Natural killer cell (primary cell): Measurements from ENCODE around the gene FMNL3. TPM values are rescaled to one million over a fixed set of nuclear protein-coding genes. Genes with fewer than 3 reads are reported as not detected.
A peak's percentile ranks its signal among the peaks of the same experiment; 100 is the strongest.

ENCODE experiments used
- ATAC-seq, 3 donors: fragments of 150-1000 bp in 2 of 3; fragments of 200-7000 bp in 1 of 3; cut with Tn5 transposase; 1 replicate in 1 of 3; 2 replicates in 2 of 3; pipeline ENCODE4 v1.10.0; 2021; ENCODE audit warnings: mild to moderate bottlenecking in 2 of 3, moderate library complexity in 2 of 3
- DNase-seq, 2 donors: peaks; one replicate each; pipeline versions ENCODE4 v3.0.0 to v3.0.0-alpha.2; 2013 to 2021; ENCODE audit warnings: mixed read lengths in 1 of 2
- H3K27ac ChIP-seq: one replicate; pipeline ENCODE4 v1.5.1; 2013; ENCODE audit warnings: mild to moderate bottlenecking, low read length
- H3K27me3 ChIP-seq: one replicate; pipeline ENCODE4 v1.6.1; 2013; ENCODE audit warnings: low read length; ENCODE audit not compliant: control insufficient read depth, insufficient read depth
- H3K36me3 ChIP-seq: one replicate; pipeline ENCODE4 v1.6.1; 2013; ENCODE audit warnings: low read length; ENCODE audit not compliant: control insufficient read depth, insufficient read depth
- H3K4me1 ChIP-seq: one replicate; pipeline ENCODE4 v1.6.1; 2013; ENCODE audit warnings: low read length; ENCODE audit not compliant: control insufficient read depth, insufficient read depth
- H3K4me3 ChIP-seq: one replicate; pipeline ENCODE4 v1.5.1; 2013; ENCODE audit warnings: low read length
- H3K9me3 ChIP-seq: one replicate; pipeline ENCODE4 v1.6.1; 2013; ENCODE audit warnings: low read length; ENCODE audit not compliant: control insufficient read depth, insufficient read depth
- H3K27ac Mint-ChIP-seq, 2 donors: one replicate each; pipeline ENCODE4 v1.8.0; 2022; ENCODE audit warnings: mild to moderate bottlenecking in 2 of 2, mixed read lengths in 2 of 2, moderate library complexity in 1 of 2
- H3K27me3 Mint-ChIP-seq, 2 donors: one replicate each; pipeline ENCODE4 v1.8.0; 2022; ENCODE audit warnings: low read depth in 2 of 2, mixed read lengths in 2 of 2
- H3K36me3 Mint-ChIP-seq: one replicate; pipeline ENCODE4 v1.8.0; 2022; ENCODE audit warnings: mixed read lengths
- H3K4me1 Mint-ChIP-seq, 2 donors: one replicate each; pipeline ENCODE4 v1.8.0; 2022; ENCODE audit warnings: mixed read lengths in 2 of 2
- H3K4me3 Mint-ChIP-seq: one replicate; pipeline ENCODE4 v1.8.0; 2022; ENCODE audit warnings: mild to moderate bottlenecking, moderate library complexity, mixed read lengths
- H3K9me3 Mint-ChIP-seq, 2 donors: one replicate each; pipeline ENCODE4 v1.8.0; 2022; ENCODE audit warnings: mixed read lengths in 2 of 2
- CTCF ChIP-seq: fragments of 200-600 bp; IDR thresholded peaks from one replicate; pipeline ENCODE4 v1.8.0; 2022; ENCODE audit warnings: antibody characterized with exemption
- WGBS: methylation state at CpG from one replicate; pipeline ENCODE4 v1.1.7; 2013; ENCODE audit warnings: missing lambda C conversion rate; ENCODE audit not compliant: insufficient coverage; 5-methylcytosine and 5-hydroxymethylcytosine counted together
- intact Hi-C: fragments of 100-400 bp; cut with micrococcal nuclease; formaldehyde crosslinking; loops from one replicate; pipeline ENCODE4 v1.14.2; 2022
- total RNA-seq, 4 donors: library from RNA; stranded (reverse); fragments of 120-200 nt in 1 of 4; gene quantifications; one replicate each; pipeline versions ENCODE4 v1.2.3 to v1.2.4, GENCODE V29; 2013 to 2022

Gene FMNL3
- total RNA-seq, 3 donors from 2014 or later (not counting 1 experiment from before 2014, with no cell fraction given): 54.2 to 82.6 (median 58.7) TPM

- H3K4me1 ChIP-seq: peaks cover 13% of the 10 kb centered on the region
- H3K9me3 ChIP-seq: no peaks in the 10 kb centered on the region
- Mint-ChIP-seq H3K36me3 (no peaks in the 10 kb centered on the region), H3K27ac (peak overlapping the region; percentile 67 to 89), H3K4me3 (no peak overlapping the region), H3K4me1 (peaks cover 28 to 50% of the 10 kb centered on the region in 2 donors), H3K27me3 (no peaks in the 10 kb centered on the region), H3K9me3 (no peaks in the 10 kb centered on the region)
- peaks cover 54% of the 10 kb centered on the region for H3K36me3 ChIP-seq
- WGBS: 89% methylated on average over 5 of the region's 6 CpGs
- intact Hi-C loops: loop anchor here (2.0 kb wide), 1 partner anchor 25 kb away; no protein-coding TSS in a partner anchor
- DNase-seq (no peak), ATAC-seq (no peak)
- H3K4me3 ChIP-seq: no peak overlapping the region
- H3K27ac ChIP-seq: peak overlapping the region; percentile 41
- no peak for TF ChIP-seq CTCF
- no peaks in the 10 kb centered on the region for H3K27me3 ChIP-seq
Observed at GRCh38 chr12:49645146-49646039, 61.8 kb downstream of the FMNL3 start.

GRCh38 chr12:49644620-49644994 lies 62.6 kb downstream of the FMNL3 start:
- peak overlapping the region; percentile 67 to 89 for H3K27ac Mint-ChIP-seq
- peaks cover 22 to 50% of the 10 kb centered on the region in 2 donors for H3K4me1 Mint-ChIP-seq
- H3K4me3 Mint-ChIP-seq: no peak overlapping the region
- TF ChIP-seq CTCF: peak; percentile 97
- H3K36me3 ChIP-seq: peaks cover 47% of the 10 kb centered on the region
- H3K27ac ChIP-seq: peak overlapping the region; percentile 41
- peak; percentile 88 to 100 (median 96) for ATAC-seq
- H3K36me3 Mint-ChIP-seq: no peaks in the 10 kb centered on the region
- peak; percentile 80 to 93 for DNase-seq
- 0% methylated on average over 1 of the region's 2 CpGs for WGBS
- no peaks in the 10 kb centered on the region for H3K9me3 ChIP-seq
- H3K27me3 ChIP-seq: no peaks in the 10 kb centered on the region
- H3K27me3 Mint-ChIP-seq: no peaks in the 10 kb centered on the region
- no peaks in the 10 kb centered on the region for H3K9me3 Mint-ChIP-seq
- H3K4me1 ChIP-seq: peaks cover 13% of the 10 kb centered on the region
- intact Hi-C loops: loop anchor here (1.0 to 2.0 kb wide), 2 partner anchors 26 to 63 kb away; partner anchors contain the start of gene FMNL3
- no peak overlapping the region for H3K4me3 ChIP-seq

- Histone ChIP-seq H3K27ac (no peak overlapping the region), H3K4me1 (peaks cover 13% of the 10 kb centered on the region), H3K36me3 (peaks cover 42% of the 10 kb centered on the region), H3K4me3 (no peak overlapping the region), H3K9me3 (no peaks in the 10 kb centered on the region), H3K27me3 (no peaks in the 10 kb centered on the region)
- no peak overlapping the region for H3K4me3 Mint-ChIP-seq
- peak overlapping the region; percentile 67 to 89 for H3K27ac Mint-ChIP-seq
- ATAC-seq (peak in 2 of 3 donors; percentile 13 to 22), DNase-seq (no peak)
- H3K27me3 Mint-ChIP-seq: no peaks in the 10 kb centered on the region
- H3K36me3 Mint-ChIP-seq: no peaks in the 10 kb centered on the region
- TF ChIP-seq CTCF: no peak
- H3K4me1 Mint-ChIP-seq: peaks cover 19 to 46% of the 10 kb centered on the region in 2 donors
- WGBS: 89% methylated on average over 10 of the region's 10 CpGs
- intact Hi-C loops: loop anchor here (1.0 to 2.0 kb wide), 2 partner anchors 27 to 63 kb away; partner anchors contain the start of gene FMNL3
- H3K9me3 Mint-ChIP-seq: no peaks in the 10 kb centered on the region
Observed at GRCh38 chr12:49643961-49644619, 63.1 kb downstream of the FMNL3 start.
